DMS153 treated with DMSO at 0.1 percent for 48 hours (cell line): ENCODE results near the gene TOR2A.

Experiments
- DNase-seq: peaks from one replicate; lab custom pipeline; 2025; ENCODE audit not compliant: unreplicated experiment; lab: John Stamatoyannopoulos, UW

The TOR2A gene

GRCh38 chr9:127700140-127700539 lies 35.0 kb downstream of the TOR2A start:
- no peak for DNase-seq

GRCh38 chr9:127698985-127699670 lies 36.0 kb downstream of the TOR2A start:
- DNase-seq, result peak; percentile 96

GRCh38 chr9:127698386-127698785 lies 36.7 kb downstream of the TOR2A start:
- DNase-seq, result no peak

- no peak for DNase-seq
These were observed 37.5 kb downstream of the TOR2A start for GRCh38 chr9:127697575-127697974.

GRCh38 chr9:127694890-127695720 lies 40.0 kb downstream of the TOR2A start:
- DNase-seq, result no peak

- no peak for DNase-seq
These were observed 41.4 kb downstream of the TOR2A start for GRCh38 chr9:127693697-127694096.

GRCh38 chr9:127693143-127693542 lies 42.0 kb downstream of the TOR2A start:
- DNase-seq, result no peak

- DNase-seq, result no peak
These were observed 43.0 kb downstream of the TOR2A start for GRCh38 chr9:127692071-127692470.

- no peak for DNase-seq
These were observed 44.4 kb downstream of the TOR2A start for GRCh38 chr9:127690735-127691134.

- DNase-seq, result no peak
These were observed 45.6 kb downstream of the TOR2A start for GRCh38 chr9:127689329-127690000.

- DNase-seq, result no peak
These were observed 48.4 kb downstream of the TOR2A start for GRCh38 chr9:127686461-127687393.

GRCh38 chr9:127684576-127684975 lies 50.5 kb downstream of the TOR2A start:
- DNase-seq, result no peak

GRCh38 chr9:127683723-127684122 lies 51.4 kb downstream of the TOR2A start:
- DNase-seq, result no peak

- no peak for DNase-seq
These were observed 52.5 kb downstream of the TOR2A start for GRCh38 chr9:127682351-127683136.
